CD14-positive monocyte (primary cell): ENCODE data around the gene EGFL6. TPM values are rescaled to one million over a fixed set of nuclear protein-coding genes. Genes with fewer than 3 reads are reported as not detected.
"Not testable (repeated sequence)": the region's sequence is repeated elsewhere in the genome, so short reads cannot be mapped to it uniquely, and the experiment has no call there.

Experiments used
- DNase-seq, 3 donors: peaks; one replicate each; pipeline ENCODE4 v3.0.0-alpha.2; 2011 to 2022
- H2AFZ ChIP-seq: 2 replicates; pipeline ENCODE4 v1.6.0; 2012; ENCODE audit warnings: mild to moderate bottlenecking, low read depth, low read length, inconsistent platforms; ENCODE audit not compliant: insufficient read depth, poor library complexity, severe bottlenecking
- H3K27ac ChIP-seq, 2 donors: 1 replicate in 1 of 2; 2 replicates in 1 of 2; pipeline ENCODE4 v1.5.1; 2012 to 2013; ENCODE audit warnings: low read length in 2 of 2, control low read depth in 1 of 2, inconsistent platforms in 1 of 2, low read depth in 1 of 2, mild to moderate bottlenecking in 1 of 2
- H3K27me3 ChIP-seq, 2 donors: one replicate each; pipeline versions ENCODE4 v1.6.0 to v1.6.1; 2011 to 2013; ENCODE audit warnings: low read length in 2 of 2; ENCODE audit not compliant: control insufficient read depth in 2 of 2, insufficient read depth in 2 of 2
- H3K36me3 ChIP-seq, 2 donors: replicated peaks in 1 of 2; 1 replicate in 1 of 2; 2 replicates in 1 of 2; pipeline versions ENCODE4 v1.5.1 to v1.6.1; 2012 to 2013; ENCODE audit warnings: low read length in 2 of 2, control low read depth in 1 of 2, inconsistent platforms in 1 of 2, mild to moderate bottlenecking in 1 of 2; ENCODE audit not compliant: insufficient read depth in 2 of 2, control insufficient read depth in 1 of 2
- H3K4me1 ChIP-seq, 2 donors: 1 replicate in 1 of 2; 2 replicates in 1 of 2; pipeline versions ENCODE4 v1.5.1 to v1.6.1; 2012 to 2013; ENCODE audit warnings: low read length in 2 of 2, control low read depth in 1 of 2, inconsistent platforms in 1 of 2, mild to moderate bottlenecking in 1 of 2, moderate library complexity in 1 of 2; ENCODE audit not compliant: insufficient read depth in 2 of 2, control insufficient read depth in 1 of 2
- H3K4me2 ChIP-seq: replicated peaks from 2 replicates; pipeline ENCODE3; 2012; ENCODE audit warnings: low read length, moderate library complexity, mild to moderate bottlenecking; ENCODE audit not compliant: poor library complexity, severe bottlenecking; ENCODE audit errors: extremely low read depth
- H3K4me3 ChIP-seq, 3 experiments: fragments of 200-600 bp in 1 of 3; sonication (generic) in 1 of 3; replicated peaks in 1 of 3; 1 replicate in 2 of 3; 2 replicates in 1 of 3; pipeline ENCODE4 v1.5.1; 2011 to 2013; ENCODE audit warnings: low read length in 3 of 3, mild to moderate bottlenecking in 3 of 3, control low read depth in 2 of 3, low read depth in 2 of 3, inconsistent platforms in 1 of 3, moderate library complexity in 1 of 3
- H3K79me2 ChIP-seq: 2 replicates; pipeline ENCODE4 v1.6.0; 2012; ENCODE audit warnings: mild to moderate bottlenecking, control low read depth, inconsistent platforms, low read length, moderate library complexity; ENCODE audit not compliant: insufficient read depth
- H3K9ac ChIP-seq: 2 replicates; pipeline ENCODE4 v1.6.0; 2017; ENCODE audit warnings: low read length, mild to moderate bottlenecking; ENCODE audit not compliant: insufficient read depth, poor library complexity, severe bottlenecking
- H3K9me3 ChIP-seq, 2 donors: replicated peaks in 1 of 2; 1 replicate in 1 of 2; 2 replicates in 1 of 2; pipeline versions ENCODE4 v1.5.1 to v1.6.1; 2012 to 2013; ENCODE audit warnings: low read length in 2 of 2, control low read depth in 1 of 2; ENCODE audit not compliant: control insufficient read depth in 1 of 2, insufficient read depth in 1 of 2
- H4K20me1 ChIP-seq: 2 replicates; pipeline ENCODE4 v1.6.0; 2012; ENCODE audit warnings: mild to moderate bottlenecking, low read length, control low read depth, moderate library complexity; ENCODE audit not compliant: insufficient read depth
- H3K27ac Mint-ChIP-seq, 7 donors: one replicate each; pipeline ENCODE4 v1.8.0; 2020; ENCODE audit warnings: mild to moderate bottlenecking in 7 of 7, mixed read lengths in 7 of 7, moderate library complexity in 6 of 7, inconsistent platforms in 2 of 7
- H3K27me3 Mint-ChIP-seq, 3 donors: one replicate each; pipeline ENCODE4 v1.8.0; 2021 to 2022; ENCODE audit warnings: low read depth in 3 of 3, mild to moderate bottlenecking in 3 of 3, mixed read lengths in 3 of 3, moderate library complexity in 3 of 3, inconsistent platforms in 1 of 3
- H3K36me3 Mint-ChIP-seq, 2 donors: one replicate each; pipeline ENCODE4 v1.8.0; 2020; ENCODE audit warnings: mixed read lengths in 2 of 2, inconsistent platforms in 1 of 2, mild to moderate bottlenecking in 1 of 2
- H3K4me1 Mint-ChIP-seq: one replicate; pipeline ENCODE4 v1.8.0; 2020; ENCODE audit warnings: mild to moderate bottlenecking, mixed read lengths
- H3K4me3 Mint-ChIP-seq, 2 donors: one replicate each; pipeline ENCODE4 v1.8.0; 2020; ENCODE audit warnings: mild to moderate bottlenecking in 2 of 2, mixed read lengths in 2 of 2, moderate library complexity in 1 of 2
- H3K9me3 Mint-ChIP-seq, 7 donors: one replicate each; pipeline ENCODE4 v1.8.0; 2020 to 2022; ENCODE audit warnings: mixed read lengths in 7 of 7, mild to moderate bottlenecking in 6 of 7, moderate library complexity in 6 of 7, inconsistent platforms in 2 of 7
- CTCF ChIP-seq: fragments of 200-600 bp; IDR thresholded peaks from one replicate; pipeline ENCODE4 v1.8.0; 2022; ENCODE audit warnings: antibody characterized with exemption, mild to moderate bottlenecking
- WGBS: methylation state at CpG from one replicate; pipeline ENCODE4 v1.1.5; 2013; ENCODE audit warnings: missing lambda C conversion rate; ENCODE audit not compliant: insufficient coverage; 5-methylcytosine and 5-hydroxymethylcytosine counted together
- intact Hi-C, 2 donors: fragments of 100-400 bp; cut with micrococcal nuclease; formaldehyde crosslinking; loops; one replicate each; pipeline versions ENCODE4 v1.15.0 to v1.15.1; 2023
- polyA plus RNA-seq, 3 donors: library from polyadenylated mRNA; depleted of rRNA in 1 of 3; unstranded in 2 of 3; stranded (reverse) in 1 of 3; fragments of 300-500 nt in 2 of 3; fragments of >200 nt in 1 of 3; fragmentation: Illumina TruSeq in 2 of 3; gene quantifications; 1 replicate in 2 of 3; 2 replicates in 1 of 3; pipeline ENCODE4 v1.2.3, GENCODE V29; 2012 to 2021

Gene EGFL6
- polyA plus RNA-seq, 3 donors, result not detected

DNA sequence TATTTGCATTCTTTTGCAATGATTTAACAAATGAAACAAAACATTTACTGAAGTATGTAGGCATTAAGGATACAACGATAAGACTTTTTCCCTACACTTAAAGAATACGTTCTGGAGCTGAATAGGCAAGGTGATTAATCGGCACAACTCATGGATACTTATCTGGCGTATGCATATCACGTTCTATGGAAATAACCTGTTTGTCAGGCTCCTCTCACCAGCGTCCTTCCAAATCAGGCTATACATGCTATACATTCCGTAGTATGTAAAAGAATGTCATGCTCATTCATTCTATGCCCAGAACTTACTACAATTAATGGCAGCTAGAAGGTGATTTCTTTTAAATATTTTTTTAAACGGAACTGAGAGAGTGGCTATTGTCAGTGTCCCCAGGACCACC lies 57.9 kb downstream of the EGFL6 start:
- no peaks in the 10 kb centered on the region for H3K79me2 ChIP-seq
- no peaks in the 10 kb centered on the region for H3K4me1 ChIP-seq
- DNase-seq, result no peak
- H3K27ac Mint-ChIP-seq, result no peak overlapping the region
- no CpG with 5 or more reads among the region's 8 CpGs for WGBS
- H3K9me3 Mint-ChIP-seq, result peaks cover 0 to 24% (median 6%) of the 10 kb centered on the region in 7 donors
- no peaks in the 10 kb centered on the region for H4K20me1 ChIP-seq
- no peaks in the 10 kb centered on the region for H3K36me3 Mint-ChIP-seq
- no peak overlapping the region for H3K4me3 ChIP-seq
- H3K27me3 Mint-ChIP-seq, result peaks cover 0 to 4% (median 0%) of the 10 kb centered on the region in 3 donors
- H3K27me3 ChIP-seq, result peaks cover 0 to 2% of the 10 kb centered on the region in 2 donors
- H3K27ac ChIP-seq, result no peak overlapping the region
- H3K4me2 ChIP-seq, result no peak overlapping the region
- H3K9me3 ChIP-seq, result peaks cover 7% of the 10 kb centered on the region in 2 donors
- TF ChIP-seq CTCF, result no peak
- intact Hi-C loops, result no loop called here
- no peak overlapping the region for H3K9ac ChIP-seq
- H3K4me3 Mint-ChIP-seq, result no peak overlapping the region
- no peak overlapping the region for H2AFZ ChIP-seq
- no peaks in the 10 kb centered on the region for H3K4me1 Mint-ChIP-seq
- H3K36me3 ChIP-seq, result no peaks in the 10 kb centered on the region

DNA sequence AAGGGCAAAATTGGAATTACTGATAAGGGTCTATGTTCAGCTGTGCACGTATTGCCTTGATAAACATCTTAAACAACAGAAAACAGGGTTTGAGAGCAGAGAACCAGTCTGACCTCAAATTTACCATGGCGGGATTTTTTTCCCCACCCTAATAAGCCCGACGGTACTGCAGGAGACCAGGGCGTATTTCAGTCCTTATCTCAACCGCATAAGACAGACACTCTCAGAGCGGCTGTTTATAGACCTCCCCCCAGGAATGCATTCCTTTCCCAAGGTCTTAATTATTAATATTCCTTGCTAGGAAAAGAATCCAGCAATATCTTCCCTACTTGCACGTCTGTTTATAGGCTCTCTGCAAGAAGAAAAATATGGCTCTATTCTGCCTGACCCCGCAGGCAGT lies 67.8 kb downstream of the EGFL6 start:
- peaks cover 22 to 41% of the 10 kb centered on the region in 2 donors for H3K9me3 ChIP-seq
- H3K9ac ChIP-seq, H2AFZ ChIP-seq, H3K4me3 Mint-ChIP-seq, H3K36me3 ChIP-seq, H3K4me2 ChIP-seq, H3K4me1 ChIP-seq, H4K20me1 ChIP-seq, H3K4me3 ChIP-seq, H3K79me2 ChIP-seq, H3K4me1 Mint-ChIP-seq, intact Hi-C loops, H3K27ac ChIP-seq, H3K27ac Mint-ChIP-seq, H3K27me3 ChIP-seq, H3K36me3 Mint-ChIP-seq, DNase-seq: not testable (repeated sequence)
- no CpG with 5 or more reads among the region's 9 CpGs for WGBS
- Mint-ChIP-seq H3K27me3 (peaks cover 1 to 15% (median 2%) of the 10 kb centered on the region in 3 donors), H3K9me3 (peaks cover 10 to 57% (median 33%) of the 10 kb centered on the region in 7 donors)
